Activated CD8-positive, alpha-beta memory T cell treated with anti-CD3 and anti-CD28 coated beads for 24 hours (primary cell): ENCODE measurements around the gene TRAIP.
A peak's percentile ranks its signal among the peaks of the same experiment; 100 is the strongest.

Source experiments
- DNase-seq: peaks from one replicate; pipeline ENCODE4 v3.0.0-alpha.2; 2020

Gene TRAIP

DNA sequence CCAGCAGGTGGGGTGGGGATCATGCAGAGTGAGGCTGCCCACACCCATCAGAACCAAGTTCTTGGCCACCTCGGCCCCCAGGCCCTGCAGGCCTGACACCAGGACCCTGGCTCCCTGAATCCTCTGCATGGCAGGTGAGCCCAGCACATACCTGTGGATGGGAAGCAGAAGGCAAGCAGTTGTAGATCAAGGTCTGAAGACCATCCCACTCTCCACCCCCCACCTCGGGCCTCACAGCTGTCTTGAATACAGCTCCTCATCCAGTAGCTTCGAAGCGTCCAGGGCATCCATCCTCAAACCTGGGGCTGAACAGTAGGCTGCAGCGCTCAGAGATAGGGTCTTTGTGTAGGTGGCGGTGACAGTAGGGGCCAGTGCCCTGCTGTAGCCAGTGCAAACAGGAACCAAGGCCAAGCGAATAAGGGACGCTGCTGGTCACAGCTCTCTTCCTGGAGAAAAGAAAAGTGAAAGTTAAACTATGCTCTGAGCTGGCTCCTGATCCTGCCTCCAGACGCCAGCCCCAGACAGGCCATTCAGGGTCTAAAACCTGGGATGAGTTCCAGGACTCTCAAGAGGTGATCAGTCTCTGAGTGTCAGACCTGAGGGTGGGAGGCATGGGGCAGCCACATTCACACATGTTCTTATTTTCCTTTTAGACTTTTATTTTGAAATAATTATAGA, 42.7 kb downstream of the TRAIP start, which contains the start of gene UBA7:
UBA7 (minus strand) TSS at position 457 of the 678 bp plus-strand sequence; CDS start at position 291, 166 bp downstream.
- DNase-seq = peak; percentile 81

DNA sequence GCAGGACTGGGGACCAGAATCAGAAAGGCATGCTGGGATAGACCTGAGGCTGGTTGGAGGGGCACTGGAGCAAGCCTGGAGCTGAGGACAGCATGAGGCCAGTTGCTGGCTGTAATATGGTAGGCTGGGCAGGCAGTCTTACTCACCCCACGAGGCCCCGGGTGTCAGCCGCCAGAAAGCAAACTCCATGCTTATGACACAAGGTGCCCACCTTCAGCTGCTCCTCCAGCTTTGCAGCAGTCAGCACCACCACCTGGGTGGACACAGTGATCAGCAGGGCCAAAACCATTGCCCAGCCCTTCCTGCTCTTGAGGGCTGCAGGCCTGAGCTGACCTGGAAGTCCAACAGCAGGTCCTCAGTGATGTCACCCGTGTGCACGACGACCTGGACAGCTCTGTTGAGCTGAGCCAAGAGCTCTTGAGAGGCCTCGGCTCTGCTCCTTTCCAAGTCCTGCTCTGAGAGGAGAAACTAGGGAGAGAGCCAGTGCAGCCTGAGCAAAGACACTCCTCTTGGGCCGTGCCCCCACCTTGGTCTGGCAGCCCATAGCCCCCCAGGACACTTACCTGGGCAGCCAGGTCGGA, 43.4 kb downstream of the TRAIP start:
- peak; percentile 65 for DNase-seq

DNA sequence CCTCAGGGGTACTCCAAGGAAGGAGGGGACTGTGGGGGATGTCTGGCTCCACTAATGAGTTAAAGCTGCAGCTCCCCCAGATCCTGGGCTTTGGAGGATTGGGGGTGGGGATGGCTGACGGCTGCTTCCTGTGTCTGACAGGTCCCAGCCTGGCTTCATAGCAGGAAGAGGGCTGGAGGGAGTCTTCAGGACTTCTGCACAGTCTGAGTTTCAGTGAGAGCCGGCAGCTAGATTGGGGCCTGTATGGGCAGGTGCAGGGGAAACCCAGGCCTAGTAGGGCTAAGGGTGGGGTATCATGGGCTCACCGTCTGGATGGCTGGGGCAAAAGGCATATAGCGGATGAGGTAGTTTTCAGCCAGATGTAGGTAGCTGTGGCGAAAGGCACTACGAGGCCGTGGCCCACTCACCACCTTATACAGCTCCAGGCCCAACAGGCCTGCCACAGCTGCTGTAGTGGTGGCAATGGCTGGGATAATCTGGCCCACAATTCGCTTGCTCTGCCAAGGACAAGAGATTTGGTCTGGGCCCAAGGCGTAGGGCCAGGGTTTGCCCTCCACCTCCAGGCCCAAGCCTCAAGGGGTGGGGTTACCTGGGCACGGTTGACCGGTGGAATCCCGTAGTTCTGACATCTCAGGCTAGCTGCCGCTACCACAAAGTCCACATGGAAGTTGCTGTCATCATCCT, 48.8 kb downstream of the TRAIP start:
- DNase-seq = no peak

DNA sequence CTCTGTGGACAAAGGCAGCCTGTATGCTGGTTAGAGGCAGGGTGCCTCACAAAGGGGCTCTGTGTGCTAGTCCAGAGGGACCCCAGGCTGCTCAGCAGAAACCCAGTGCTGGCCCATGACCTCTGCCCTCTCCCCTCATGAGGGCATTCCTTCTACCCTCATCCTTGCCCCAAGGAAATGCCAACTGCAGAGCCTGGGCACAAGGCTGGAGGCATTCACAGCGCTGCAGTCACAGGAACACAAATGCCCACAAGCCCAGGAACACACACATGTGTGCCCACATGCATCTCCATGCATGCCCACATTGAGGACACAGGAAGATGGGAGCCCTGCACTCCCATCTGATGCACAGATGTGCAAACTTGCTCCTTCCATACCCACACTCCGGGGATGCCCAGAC, 49.5 kb downstream of the TRAIP start:
- DNase-seq = no peak

DNA sequence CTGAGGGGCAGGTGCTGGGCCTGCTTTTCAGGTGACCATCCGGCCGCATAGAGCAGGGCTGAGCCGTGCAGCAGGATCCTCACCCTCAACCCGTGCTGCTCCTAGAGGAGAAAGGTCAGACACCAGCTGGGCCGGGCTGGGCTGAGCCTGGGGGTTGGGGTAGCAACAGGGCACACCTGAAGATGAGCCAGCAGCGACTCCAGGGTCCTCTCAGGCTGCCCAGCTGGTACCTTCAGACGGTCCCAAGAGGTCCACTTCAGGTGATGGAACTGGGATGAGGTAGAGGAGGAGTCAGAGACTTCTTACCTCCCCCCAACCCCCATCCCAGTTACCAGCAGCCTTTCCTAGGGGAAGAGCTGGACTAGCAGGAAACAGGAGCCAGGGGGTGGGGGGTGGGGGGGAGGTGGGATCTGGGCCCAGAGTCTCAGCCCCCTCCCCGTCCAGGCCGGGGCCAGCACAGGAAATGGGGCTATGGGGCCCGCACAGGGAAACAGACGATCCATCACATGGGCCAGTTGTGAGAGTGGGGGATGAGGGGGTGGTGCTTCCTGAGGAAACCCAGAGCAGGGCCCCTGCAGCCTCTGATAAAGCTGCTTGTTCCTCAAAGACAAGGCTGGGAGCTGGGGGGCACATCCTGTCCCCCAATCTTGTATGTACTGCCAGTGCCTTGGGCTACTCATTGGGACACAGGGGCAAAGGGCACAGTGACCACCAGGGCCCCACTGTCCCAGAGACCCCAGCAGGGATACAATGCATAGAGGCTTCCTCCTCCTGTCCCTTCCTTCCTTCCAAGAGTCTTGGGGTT, 50.3 kb downstream of the TRAIP start:
- DNase-seq = no peak

GRCh38 chr3:49805367-49805782, 51.0 kb downstream of the TRAIP start:
- DNase-seq = no peak

GRCh38 chr3:49804141-49805041, 52.0 kb downstream of the TRAIP start:
- DNase-seq = no peak

DNA sequence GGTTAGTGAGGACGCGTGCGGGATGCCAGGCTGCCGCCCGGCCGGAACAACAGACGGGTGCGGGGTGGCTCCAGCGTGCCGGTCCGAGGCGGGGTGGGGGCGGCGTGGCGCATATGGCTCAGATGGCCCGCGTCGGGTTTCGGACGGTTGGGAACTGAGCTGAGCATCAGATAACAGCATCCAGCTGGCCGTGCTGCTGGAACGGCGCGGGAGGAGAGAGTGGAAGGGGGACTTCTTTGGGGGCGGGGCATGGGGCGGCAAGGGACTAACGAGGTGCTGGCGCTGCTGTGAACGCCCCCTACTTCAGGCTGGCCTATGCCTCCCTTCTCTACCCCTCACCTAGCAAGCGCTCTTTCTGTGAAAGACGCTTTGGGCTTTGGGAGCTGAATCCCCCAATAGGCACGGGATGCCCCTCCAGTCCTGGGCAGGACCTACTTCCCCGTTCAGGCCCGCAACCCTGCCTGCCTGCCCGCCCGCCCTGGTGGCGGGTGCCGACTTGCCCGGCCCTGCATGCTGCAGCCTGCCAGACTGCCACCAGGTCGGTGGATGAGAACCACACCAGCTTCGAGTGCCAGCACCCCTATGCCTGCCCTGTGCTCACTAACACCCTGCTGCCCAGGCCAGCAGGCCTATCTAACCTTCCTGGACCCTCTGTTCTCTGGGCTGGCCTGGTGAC, 52.8 kb downstream of the TRAIP start:
- peak; percentile 79 for DNase-seq

- DNase-seq = peak; percentile 94
Observed at GRCh38 chr3:49802719-49803464, 53.5 kb downstream of the TRAIP start, which contains the start of gene INKA1. TSS of gene INKA1 (plus strand) at chr3:49803261. CDS start at chr3:49803393, 132 bp downstream.

DNA sequence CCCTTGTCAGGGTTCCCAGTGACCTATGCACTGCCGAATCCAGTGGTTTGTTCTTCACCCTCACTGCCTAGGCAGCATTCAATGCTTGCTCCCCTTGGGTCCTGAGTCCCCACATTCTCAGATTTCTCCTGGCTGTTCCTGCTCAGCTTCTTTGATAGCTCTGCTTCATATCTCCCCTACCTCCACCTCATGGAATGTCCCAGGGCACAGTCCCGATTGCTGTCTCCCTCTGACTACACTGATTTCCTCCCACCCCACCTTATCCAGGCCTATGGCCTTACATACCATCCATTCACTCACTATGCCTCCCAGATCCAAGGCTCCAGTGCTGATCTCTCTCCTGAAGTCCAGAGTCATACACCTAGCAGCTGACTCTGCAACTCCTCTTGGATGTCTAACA, 55.2 kb downstream of the TRAIP start:
- no peak for DNase-seq

GRCh38 chr3:49799761-49800160, 56.6 kb downstream of the TRAIP start, which contains the start of gene CDHR4:
TSS of gene CDHR4 (minus strand) at chr3:49799873. CDS start at chr3:49799812, 61 bp downstream.
- no peak for DNase-seq

GRCh38 chr3:49799105-49799504, 57.3 kb downstream of the TRAIP start:
- no peak for DNase-seq

DNA sequence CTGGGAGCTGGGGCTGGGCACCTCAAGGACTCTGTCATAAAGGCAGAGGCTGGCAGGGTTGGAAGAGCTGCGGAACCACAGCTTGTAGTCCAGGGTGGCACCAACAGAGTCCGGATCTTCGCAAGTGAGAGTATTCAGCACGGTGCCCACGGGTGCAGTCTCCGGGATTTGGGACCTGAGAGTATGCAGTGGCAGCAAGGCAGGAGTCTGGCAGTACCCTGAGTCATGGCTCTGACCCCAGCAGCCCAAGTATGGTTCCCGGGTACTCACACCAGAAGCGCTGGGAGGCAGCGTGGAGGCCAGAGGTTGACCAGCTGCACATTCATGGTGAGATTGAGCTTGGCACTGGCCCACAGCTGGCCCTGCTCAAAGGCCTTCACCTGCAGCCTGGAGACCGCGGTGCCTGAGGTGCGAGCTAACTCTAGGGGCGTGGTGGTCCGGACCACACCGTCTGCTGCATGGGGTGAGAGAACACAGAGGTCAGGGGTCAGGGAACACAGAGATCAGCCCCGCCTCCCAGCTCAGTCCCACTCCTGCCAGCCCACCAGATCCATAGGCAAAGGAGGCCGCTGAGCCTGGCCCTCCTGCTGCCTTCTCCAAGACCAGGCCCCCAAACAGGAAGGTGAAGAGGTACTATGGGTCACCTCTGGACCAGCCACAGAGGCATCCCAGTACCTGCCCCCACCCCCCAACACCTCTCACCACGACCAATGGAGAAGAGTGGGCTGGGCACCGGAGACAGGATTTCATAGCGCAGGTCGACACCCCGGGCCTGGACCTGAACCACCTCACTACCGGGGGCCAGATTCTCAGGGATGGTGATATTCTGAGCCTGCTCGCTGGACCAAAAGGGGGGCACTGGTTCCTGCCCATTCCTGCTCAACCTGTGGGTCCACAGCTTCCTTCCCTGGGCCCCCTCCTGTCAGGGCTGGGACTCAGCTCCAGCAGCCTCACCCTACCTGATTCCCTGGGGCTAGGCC, 61.1 kb downstream of the TRAIP start:
- DNase-seq = no peak

DNA sequence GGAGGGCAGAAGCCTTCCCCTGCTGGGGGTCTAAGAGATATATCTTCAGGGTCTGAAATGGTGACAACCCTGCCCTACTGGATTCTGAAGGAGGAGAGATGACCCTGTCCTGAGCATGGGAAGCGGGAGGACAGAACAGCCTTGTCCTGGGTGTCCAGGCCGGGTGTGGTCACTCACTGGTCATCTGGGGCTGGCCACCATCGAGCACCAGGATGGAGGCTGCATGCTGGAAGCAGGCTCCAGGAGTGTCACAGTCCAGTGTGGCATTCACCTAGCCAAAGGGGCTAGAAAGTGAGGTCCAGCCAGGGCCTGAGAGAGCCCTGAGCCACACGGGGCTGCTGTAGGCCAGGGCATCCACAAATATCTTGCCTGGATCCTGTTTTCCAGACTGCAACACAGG, 61.9 kb downstream of the TRAIP start:
- no peak for DNase-seq

- no peak for DNase-seq
Observed at GRCh38 chr3:49793486-49794085, 62.8 kb downstream of the TRAIP start.

DNA sequence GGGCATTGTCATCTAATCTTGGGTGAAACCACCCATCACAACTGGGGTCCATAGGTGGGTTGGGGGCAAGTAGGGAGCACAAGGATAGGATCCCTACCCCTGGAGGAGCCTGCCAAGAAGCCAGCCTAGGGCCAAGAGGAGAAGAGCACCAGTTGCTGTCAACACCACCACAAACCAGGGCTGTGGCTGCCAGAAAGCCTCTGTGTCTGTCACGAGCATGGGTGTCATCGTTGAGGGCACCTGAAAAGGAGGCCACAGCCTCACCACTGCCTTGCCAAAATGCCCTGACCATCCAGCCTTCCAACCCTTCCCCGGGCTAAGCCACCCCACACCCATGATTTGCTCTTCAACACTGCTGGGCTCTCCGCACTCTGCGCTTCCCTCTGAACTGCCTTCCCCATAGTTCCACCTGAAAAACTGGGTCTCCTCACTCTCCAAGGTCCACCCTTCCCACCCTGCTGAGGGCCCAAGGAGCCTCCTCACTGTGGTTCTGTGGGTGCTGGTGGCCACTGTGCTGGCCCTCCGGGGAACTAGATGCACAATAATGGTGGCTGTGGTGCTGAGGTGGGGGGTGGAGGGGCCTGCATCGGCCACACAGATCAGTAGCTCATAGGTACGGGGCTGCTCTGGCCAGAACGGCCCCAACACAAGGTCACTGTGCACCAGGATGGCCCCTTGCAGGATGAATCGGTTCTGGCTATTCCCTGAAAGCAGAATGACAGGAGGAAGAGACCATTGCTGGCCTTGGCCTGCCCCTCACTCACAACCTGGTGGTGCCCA, 63.8 kb downstream of the TRAIP start:
- DNase-seq = peak; percentile 37

- peak; percentile 40 for DNase-seq
Observed at GRCh38 chr3:49791571-49791970, 64.8 kb downstream of the TRAIP start.
